Choroid plexus epithelial cell (primary cell): Measurements from ENCODE around the gene SESN3.
"Not testable (repeated sequence)": the region's sequence is repeated elsewhere in the genome, so short reads cannot be mapped to it uniquely, and the experiment has no call there.

Experiments used
- DNase-seq: peaks from one replicate; pipeline ENCODE4 v3.0.0-alpha.2; 2010; ENCODE audit warnings: low read depth
- H3K4me3 ChIP-seq: 2 replicates; pipeline ENCODE4 v1.5.1; 2011; ENCODE audit warnings: low read depth, mild to moderate bottlenecking, control low read depth, low read length, moderate library complexity
- CTCF ChIP-seq: conservative IDR thresholded peaks from 2 replicates; pipeline ENCODE4 v1.5.1; 2011; ENCODE audit warnings: low read depth, mild to moderate bottlenecking, control low read depth, inconsistent platforms, low read length, moderate library complexity

SESN3 gene

GRCh38 chr11:95231127-95231880 is at the start of gene SESN3:
Gene SESN3, minus strand, starts transcription at chr11:95231202. Its CDS starts 342 bp downstream, at chr11:95230860.
- peak; percentile 100 for DNase-seq
- peak within 1 kb of the TSS; percentile 69 for H3K4me3 ChIP-seq
- peak; percentile 27 for TF ChIP-seq CTCF

- TF ChIP-seq CTCF: no peak
- DNase-seq: peak; percentile 31
- no peak overlapping the region for H3K4me3 ChIP-seq
Measured at GRCh38 chr11:95279921-95280868, 49.2 kb upstream of the SESN3 start.

GRCh38 chr11:95277868-95278267 is 46.9 kb upstream of the SESN3 start:
- no peak for DNase-seq
- H3K4me3 ChIP-seq: no peak overlapping the region
- no peak for TF ChIP-seq CTCF

GRCh38 chr11:95276139-95276538 is 45.1 kb upstream of the SESN3 start:
- TF ChIP-seq CTCF: no peak
- DNase-seq: no peak

GRCh38 chr11:95273618-95274017 is 42.6 kb upstream of the SESN3 start:
- H3K4me3 ChIP-seq, DNase-seq: not testable (repeated sequence)

More at GRCh38 chr11:95276139-95276538, 45.1 kb upstream of the SESN3 start:
- no peak overlapping the region for H3K4me3 ChIP-seq

GRCh38 chr11:95269036-95269819 is 38.2 kb upstream of the SESN3 start:
- H3K4me3 ChIP-seq: no peak overlapping the region
- TF ChIP-seq CTCF: no peak
- no peak for DNase-seq

GRCh38 chr11:95268391-95268790 is 37.4 kb upstream of the SESN3 start:
- DNase-seq: no peak
- no peak for TF ChIP-seq CTCF

More at GRCh38 chr11:95268391-95268790, 37.4 kb upstream of the SESN3 start:
- H3K4me3 ChIP-seq: no peak overlapping the region
